Erythroblast (primary cell): Measurements from ENCODE around the gene PCAT6.

Experiments used
- DNase-seq, 2 experiments: peaks; one replicate each; lab custom pipeline; 2025; lab: John Stamatoyannopoulos, UW
- GATA1 ChIP-seq: IDR thresholded peaks from 2 replicates; pipeline ENCODE4 v1.6.1; 2011; ENCODE audit warnings: low read depth, mild to moderate bottlenecking, control low read depth, low read length, moderate library complexity
- POLR2A ChIP-seq: IDR thresholded peaks from 2 replicates; pipeline ENCODE4 v1.6.1; 2011; ENCODE audit warnings: mild to moderate bottlenecking, low read length

PCAT6 gene

DNA sequence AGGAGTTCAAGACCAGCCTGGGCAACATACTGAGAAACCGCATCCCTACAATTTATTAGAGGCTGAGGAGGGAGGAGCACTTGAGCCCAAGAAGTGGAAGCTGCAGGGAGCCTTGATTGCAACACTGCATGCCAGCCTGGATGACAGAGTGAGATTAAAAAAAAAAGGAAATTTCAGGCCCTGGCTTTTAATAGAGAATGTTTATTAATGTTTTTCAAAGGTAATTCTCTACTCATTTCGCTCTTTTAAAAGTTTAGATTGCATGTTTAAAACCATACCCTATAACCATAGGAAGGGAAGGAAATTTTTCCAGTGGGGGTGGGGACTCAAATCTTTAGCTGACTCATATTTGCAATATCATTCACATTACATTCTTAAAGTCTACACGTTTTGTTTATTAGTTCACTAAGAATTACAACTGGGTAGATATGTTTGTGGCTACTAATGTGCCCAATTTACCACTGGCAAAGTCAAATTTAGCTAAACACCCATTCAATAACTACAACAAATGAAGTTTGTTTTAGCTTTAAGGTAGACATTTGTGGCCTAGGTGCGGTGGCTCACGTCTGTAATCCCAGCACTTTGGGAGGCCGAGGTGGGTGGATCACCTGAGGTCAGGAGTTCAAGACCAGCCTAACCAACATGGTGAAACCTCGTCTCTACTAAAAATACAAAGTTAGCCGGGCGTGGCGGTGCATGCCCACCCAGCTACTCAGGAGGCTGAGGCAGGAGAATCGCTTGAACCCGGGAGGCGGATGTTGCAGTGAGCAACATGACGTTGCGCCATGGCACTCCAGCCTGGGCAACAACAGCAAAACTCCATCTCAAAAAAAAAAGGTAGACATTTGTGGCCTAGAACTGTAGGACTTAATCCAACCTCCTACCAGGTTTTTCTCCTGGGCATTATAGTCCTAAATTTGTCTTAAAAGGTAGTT lies 7.5 kb upstream of the PCAT6 start:
- TF ChIP-seq GATA1 = no peak
- no peak for TF ChIP-seq POLR2A
- DNase-seq = peak in 1 of 2 experiments; percentile 54

DNA sequence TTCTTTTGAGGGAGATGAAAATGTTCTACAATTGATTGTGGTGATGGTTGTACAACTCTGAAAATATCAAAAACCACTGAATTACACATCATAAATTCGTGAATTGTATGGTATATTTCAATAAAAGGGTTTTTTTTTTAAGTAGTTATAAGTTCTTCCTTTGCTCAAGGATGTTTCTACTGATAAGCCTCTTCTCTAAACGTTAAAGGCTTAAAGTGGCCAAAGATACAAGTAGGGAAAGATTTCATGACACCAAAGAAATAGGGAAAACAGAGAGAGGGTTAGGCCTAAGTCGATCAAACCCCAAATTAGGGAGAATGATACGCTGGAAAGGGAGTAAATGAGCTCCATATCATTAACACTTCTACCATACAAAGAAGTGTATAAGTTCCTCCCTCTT lies 6.6 kb upstream of the PCAT6 start:
- DNase-seq = peak; percentile 18 to 31
- no peak for TF ChIP-seq GATA1
- TF ChIP-seq POLR2A = no peak

DNA sequence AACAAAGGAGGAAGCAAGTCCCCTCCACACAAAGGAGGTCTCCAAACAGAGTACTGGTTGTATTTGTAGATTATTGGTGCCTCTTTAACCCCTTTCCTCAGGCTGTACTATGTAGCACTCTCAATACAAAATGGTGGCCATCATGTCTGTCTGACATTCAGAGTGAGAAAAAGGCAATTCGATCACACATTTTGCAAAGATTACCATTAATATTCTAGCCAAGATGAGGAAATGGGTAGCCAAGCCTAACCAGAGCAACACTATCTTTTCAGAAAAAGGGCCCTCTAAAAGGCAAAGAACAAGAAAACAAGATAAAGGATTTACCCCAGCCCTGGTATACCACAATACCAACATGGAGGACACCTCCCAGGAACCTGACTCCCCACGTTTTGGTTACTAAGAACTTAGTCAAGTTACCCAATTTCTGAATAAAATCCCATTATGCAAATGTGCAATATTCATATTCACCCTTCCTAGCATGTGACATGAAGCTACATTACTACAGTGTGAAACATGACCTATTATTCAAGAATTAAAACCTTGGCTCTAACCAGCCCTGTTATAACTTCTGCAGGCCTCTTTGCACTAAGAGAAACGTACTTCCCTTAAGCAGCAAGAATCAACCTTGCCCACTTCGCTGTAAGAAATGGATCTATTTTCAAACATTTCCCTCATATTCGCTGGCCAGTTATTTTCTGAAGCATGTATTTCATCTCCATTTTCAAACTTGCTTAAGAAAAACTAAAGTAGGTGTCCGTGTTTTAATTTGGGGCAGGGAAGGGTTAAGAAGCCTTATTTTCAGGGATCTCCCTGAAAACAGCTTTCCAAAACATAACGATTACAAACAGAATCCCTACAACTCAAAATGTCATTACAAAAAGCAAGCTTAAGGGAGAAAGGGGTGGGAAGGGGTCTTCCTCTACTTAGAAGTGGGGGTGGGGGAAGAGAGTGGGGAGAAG lies 4.6 kb upstream of the PCAT6 start:
- no peak for TF ChIP-seq GATA1
- TF ChIP-seq POLR2A = peak; percentile 47

GRCh38 chr1:202806845-202807450 lies 3.8 kb upstream of the PCAT6 start:
- peak; percentile 59 to 66 for DNase-seq
- no peak for TF ChIP-seq GATA1
- no peak for TF ChIP-seq POLR2A

More for the DNA sequence above, 4.6 kb upstream of the PCAT6 start:
- peak; percentile 61 to 65 for DNase-seq

DNA sequence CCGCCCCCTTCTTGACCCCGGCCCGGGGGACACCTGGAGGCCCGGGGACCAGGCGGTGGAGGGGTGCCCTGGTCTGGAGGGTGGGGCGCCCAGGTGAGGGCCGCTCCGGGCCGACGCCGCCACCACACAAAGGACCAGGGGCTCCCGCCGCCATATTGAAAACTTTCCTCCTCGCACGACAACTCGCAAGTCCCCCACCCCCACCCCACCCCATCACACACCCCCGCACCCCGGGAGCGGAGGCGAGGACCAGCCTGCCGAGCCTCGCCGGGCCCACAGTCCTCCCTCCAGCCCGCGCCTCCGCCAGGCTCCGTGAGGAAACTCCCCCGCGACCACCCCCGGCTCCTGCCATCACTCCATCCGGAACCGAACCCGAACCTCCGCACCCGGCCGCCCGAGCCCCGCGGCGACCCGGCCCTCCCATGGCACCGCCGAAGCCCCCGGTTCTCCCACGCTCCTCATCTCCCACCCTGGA lies 3.3 kb upstream of the PCAT6 start:
- TF ChIP-seq GATA1 = no peak
- no peak for TF ChIP-seq POLR2A
- DNase-seq = peak; percentile 64 to 68

GRCh38 chr1:202807926-202808757 lies 2.6 kb upstream of the PCAT6 start, which contains the start of gene KDM5B:
Gene KDM5B (minus strand): TSS chr1:202808421. CDS start chr1:202808305, 116 bp downstream.
- TF ChIP-seq GATA1 (no peak), POLR2A (peak; percentile 68)
- peak; percentile 77 to 86 for DNase-seq

GRCh38 chr1:202809597-202810159 lies 1.1 kb upstream of the PCAT6 start:
- TF ChIP-seq POLR2A (no peak), GATA1 (no peak)

GRCh38 chr1:202810193-202810614 lies 550 bp upstream of the PCAT6 start:
- TF ChIP-seq GATA1 = no peak
- no peak for TF ChIP-seq POLR2A
- no peak for DNase-seq

More at GRCh38 chr1:202809597-202810159, 1.1 kb upstream of the PCAT6 start:
- no peak for DNase-seq

DNA sequence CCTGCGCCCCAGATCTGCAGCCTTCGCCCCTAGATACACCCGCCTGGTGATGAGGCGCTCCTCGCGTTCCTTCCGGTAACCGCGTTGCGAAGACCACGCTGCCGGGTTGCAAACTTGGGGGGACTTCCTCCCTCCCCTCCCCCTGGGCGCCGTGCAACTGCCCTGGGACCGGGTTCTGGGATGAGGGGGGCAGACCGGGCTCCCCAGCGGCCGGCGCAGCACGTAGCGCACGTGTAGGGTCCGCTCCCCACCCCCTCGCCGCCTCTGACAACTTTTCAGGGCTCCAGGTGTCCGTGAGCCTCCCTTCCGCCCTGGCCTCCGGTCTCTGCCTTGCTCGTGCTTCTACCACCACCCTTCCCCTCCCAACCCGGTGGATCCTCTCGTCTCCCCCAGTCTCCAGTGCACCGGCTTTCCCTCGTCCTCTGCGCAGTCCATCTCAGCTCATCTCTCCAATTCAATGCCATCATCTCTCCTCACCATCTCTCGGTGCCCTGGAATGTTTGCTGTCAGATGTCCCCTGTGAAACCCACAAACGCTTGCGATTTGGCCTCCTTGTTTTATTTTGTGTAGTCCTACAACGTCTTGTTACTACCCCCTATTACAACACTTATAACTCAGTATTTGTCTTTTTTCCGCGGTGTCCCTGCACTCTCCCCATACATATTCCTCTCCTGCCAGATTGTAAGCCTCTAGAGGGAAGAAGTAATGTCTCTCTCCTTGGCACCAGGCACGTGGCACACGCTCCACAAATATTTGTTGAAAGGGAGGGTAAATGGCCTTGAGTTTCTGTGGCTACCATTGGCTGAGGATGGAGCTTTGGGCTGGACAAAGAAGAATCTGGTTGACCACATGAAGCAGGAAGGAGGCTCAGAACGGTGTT lies 782 bp downstream of the PCAT6 start:
- peak; percentile 37 to 45 for DNase-seq
- no peak for TF ChIP-seq POLR2A

DNA sequence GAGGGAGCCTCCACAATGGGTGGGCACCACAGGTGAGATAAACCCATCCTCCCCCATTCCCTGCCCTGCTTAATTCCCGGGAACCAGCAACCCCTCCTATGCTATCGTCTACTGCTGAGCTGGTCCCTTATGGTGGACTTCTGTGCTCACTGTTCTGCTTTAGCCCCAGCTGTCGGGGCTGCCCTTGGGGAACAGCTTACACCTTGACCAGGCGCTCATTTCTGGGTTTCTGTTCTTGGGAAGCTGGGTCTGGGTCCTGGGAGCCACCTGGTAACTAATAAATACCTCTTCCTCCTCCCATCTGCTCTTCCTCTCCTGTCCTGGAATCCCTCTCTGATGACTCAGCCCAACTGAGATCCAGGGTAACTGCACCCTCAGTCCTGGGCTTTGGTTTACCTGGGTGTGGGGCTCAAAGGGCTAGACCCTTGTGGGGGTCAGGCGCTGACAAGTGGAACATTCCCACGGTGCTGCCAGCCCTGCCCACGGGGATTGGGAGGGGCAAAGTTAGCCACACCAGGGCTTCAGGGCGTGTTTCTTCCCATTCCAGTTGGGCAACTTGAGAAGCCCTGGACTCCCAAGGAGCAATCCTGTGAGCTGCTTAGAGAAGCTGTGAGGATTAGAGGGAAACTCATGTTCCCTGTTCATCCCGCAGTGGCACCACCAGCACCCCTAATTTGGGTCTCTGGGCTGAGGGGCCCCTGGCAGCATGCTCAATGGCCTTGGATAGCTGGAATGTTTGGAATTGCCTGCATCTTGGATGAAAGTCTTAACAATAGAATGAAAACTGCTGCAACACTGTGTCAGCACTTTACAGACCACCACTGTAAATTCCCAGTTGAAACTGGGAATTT lies 1.6 kb downstream of the PCAT6 start:
- TF ChIP-seq GATA1 (no peak), POLR2A (no peak)
- DNase-seq = no peak
